Choroid plexus epithelial cell (primary cell): ENCODE measurements around the gene TMEM51.

ENCODE experiments used
- DNase-seq: peaks from one replicate; pipeline ENCODE4 v3.0.0-alpha.2; 2010; ENCODE audit warnings: low read depth
- H3K4me3 ChIP-seq: 2 replicates; pipeline ENCODE4 v1.5.1; 2011; ENCODE audit warnings: low read depth, mild to moderate bottlenecking, control low read depth, low read length, moderate library complexity
- CTCF ChIP-seq: conservative IDR thresholded peaks from 2 replicates; pipeline ENCODE4 v1.5.1; 2011; ENCODE audit warnings: low read depth, mild to moderate bottlenecking, control low read depth, inconsistent platforms, low read length, moderate library complexity

The TMEM51 gene

DNA sequence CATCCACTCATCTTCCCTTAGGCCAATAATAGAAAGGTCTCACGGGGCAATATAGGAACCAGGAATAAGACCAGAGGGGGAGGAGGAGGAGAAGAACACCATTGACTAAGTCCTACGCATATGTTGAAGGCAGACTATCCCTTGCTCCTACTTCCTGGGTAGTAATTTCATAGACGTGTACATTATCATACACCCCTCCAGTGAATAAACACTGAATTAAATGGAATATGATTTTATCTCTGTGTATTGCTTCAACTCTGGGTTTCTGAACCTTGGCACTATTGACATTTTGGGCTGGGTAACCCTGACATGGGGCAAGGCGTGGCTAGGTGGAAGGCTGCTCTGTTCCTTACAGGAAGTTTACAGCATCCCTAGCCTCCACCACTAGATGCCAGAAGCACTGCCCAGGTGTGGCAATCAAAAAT is 76.2 kb downstream of the TMEM51 start:
- DNase-seq, result no peak
- no peak overlapping the region for H3K4me3 ChIP-seq
- TF ChIP-seq CTCF, result no peak

- no peak for DNase-seq
These were observed 78.2 kb downstream of the TMEM51 start for GRCh38 chr1:15231714-15232201.

DNA sequence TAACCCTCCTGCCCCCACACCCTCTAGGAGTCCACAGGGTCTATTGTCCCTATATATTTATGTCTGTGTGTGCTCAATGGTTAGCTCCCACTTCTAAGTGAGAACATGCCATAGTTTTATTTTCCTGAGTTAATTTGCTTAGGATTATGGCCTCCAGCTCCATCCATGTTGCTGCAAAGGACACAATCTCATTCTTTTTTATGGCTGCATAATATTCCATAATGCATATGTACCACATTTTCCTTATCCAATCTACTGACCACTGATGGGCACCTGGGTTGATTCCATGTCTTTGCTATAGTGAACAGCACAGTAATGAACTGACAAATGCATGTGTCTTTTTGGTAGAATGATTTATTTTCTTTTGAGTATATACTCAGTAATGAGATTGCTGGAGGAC is 80.1 kb downstream of the TMEM51 start:
- DNase-seq, result no peak
- H3K4me3 ChIP-seq, result no peak overlapping the region
- TF ChIP-seq CTCF, result no peak

More at GRCh38 chr1:15231714-15232201, 78.2 kb downstream of the TMEM51 start:
- TF ChIP-seq CTCF, result no peak
- no peak overlapping the region for H3K4me3 ChIP-seq

- H3K4me3 ChIP-seq, result no peak overlapping the region
- DNase-seq, result no peak
- TF ChIP-seq CTCF, result no peak
These were observed 82.8 kb downstream of the TMEM51 start for GRCh38 chr1:15236321-15236721.

GRCh38 chr1:15236746-15237145 is 83.2 kb downstream of the TMEM51 start:
- DNase-seq, result no peak
- H3K4me3 ChIP-seq, result no peak overlapping the region
- no peak for TF ChIP-seq CTCF

DNA sequence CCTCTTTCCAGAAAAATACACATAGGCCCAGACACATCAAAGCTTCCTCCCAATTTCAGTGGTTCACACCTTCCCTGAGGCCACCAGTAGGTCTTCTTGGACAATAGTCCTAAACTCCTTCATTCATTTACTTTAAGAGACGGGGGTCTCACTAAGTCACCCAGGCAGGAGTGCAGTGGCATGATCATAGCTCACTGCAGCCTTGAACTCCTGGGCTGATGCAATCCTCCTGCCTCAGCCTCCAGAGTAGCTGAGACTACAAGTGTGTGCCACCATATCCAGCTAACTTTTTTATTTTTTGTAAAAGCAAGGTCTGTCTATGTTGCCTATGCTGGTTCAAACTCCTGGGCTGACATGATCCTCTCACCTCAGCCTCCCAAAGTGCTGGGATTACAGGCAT is 85.2 kb downstream of the TMEM51 start:
- no peak overlapping the region for H3K4me3 ChIP-seq
- DNase-seq, result no peak
- no peak for TF ChIP-seq CTCF

GRCh38 chr1:15242766-15243165 is 89.2 kb downstream of the TMEM51 start:
- no peak for TF ChIP-seq CTCF
- H3K4me3 ChIP-seq, result no peak overlapping the region
- no peak for DNase-seq
